Activated naive CD4-positive, alpha-beta T cell treated with Interleukin-2 at 50 U/mL for 16 hours (primary cell): ENCODE measurements around the gene RTL5.
A peak's percentile ranks its signal among the peaks of the same experiment; 100 is the strongest.
"Not testable (repeated sequence)": the region's sequence is repeated elsewhere in the genome, so short reads cannot be mapped to it uniquely, and the experiment has no call there.

ENCODE experiments used
- DNase-seq: peaks from one replicate; pipeline ENCODE4 v3.0.0-alpha.2; 2020

Gene RTL5

GRCh38 chrX:72131317-72132294 lies at the start of gene RTL5:
Gene RTL5 (minus strand): TSS chrX:72131915.
- DNase-seq: peak; percentile 71

GRCh38 chrX:72180539-72180938 lies 48.8 kb upstream of the RTL5 start:
- DNase-seq: no peak

- no peak for DNase-seq
Measured at GRCh38 chrX:72176981-72177380, 45.3 kb upstream of the RTL5 start.

GRCh38 chrX:72176289-72176688 lies 44.6 kb upstream of the RTL5 start:
- not testable (repeated sequence) for DNase-seq

GRCh38 chrX:72169008-72169728 lies 37.5 kb upstream of the RTL5 start:
- DNase-seq: peak; percentile 20

GRCh38 chrX:72165551-72165950 lies 33.8 kb upstream of the RTL5 start:
- no peak for DNase-seq

GRCh38 chrX:72159769-72160168 lies 28.1 kb upstream of the RTL5 start:
- no peak for DNase-seq

- no peak for DNase-seq
Measured at GRCh38 chrX:72158773-72159172, 27.1 kb upstream of the RTL5 start.

- no peak for DNase-seq
Measured at GRCh38 chrX:72146527-72146926, 14.8 kb upstream of the RTL5 start.

- DNase-seq: no peak
Measured at GRCh38 chrX:72145181-72145580, 13.5 kb upstream of the RTL5 start.

- DNase-seq: no peak
Measured at GRCh38 chrX:72143609-72143907, 11.8 kb upstream of the RTL5 start.

- no peak for DNase-seq
Measured at GRCh38 chrX:72142794-72143608, 11.3 kb upstream of the RTL5 start.

- DNase-seq: no peak
Measured at GRCh38 chrX:72142094-72142793, 10.5 kb upstream of the RTL5 start.

GRCh38 chrX:72141372-72142004 lies 9.8 kb upstream of the RTL5 start:
- peak; percentile 15 for DNase-seq

- DNase-seq: no peak
Measured at GRCh38 chrX:72139538-72139937, 7.8 kb upstream of the RTL5 start.

- no peak for DNase-seq
Measured at GRCh38 chrX:72137846-72138495, 6.3 kb upstream of the RTL5 start.

GRCh38 chrX:72133851-72134546 lies 2.3 kb upstream of the RTL5 start:
- no peak for DNase-seq

GRCh38 chrX:72132456-72132855 lies 741 bp upstream of the RTL5 start:
- no peak for DNase-seq

- DNase-seq: no peak
Measured at GRCh38 chrX:72130762-72131250, 909 bp downstream of the RTL5 start.

- no peak for DNase-seq
Measured at GRCh38 chrX:72130156-72130761, 1.5 kb downstream of the RTL5 start.
